Measurements from ENCODE around the gene GPAM.
"Not testable (repeated sequence)": the region's sequence is repeated elsewhere in the genome, so short reads cannot be mapped to it uniquely, and the experiment has no call there.

GPAM gene

DNA sequence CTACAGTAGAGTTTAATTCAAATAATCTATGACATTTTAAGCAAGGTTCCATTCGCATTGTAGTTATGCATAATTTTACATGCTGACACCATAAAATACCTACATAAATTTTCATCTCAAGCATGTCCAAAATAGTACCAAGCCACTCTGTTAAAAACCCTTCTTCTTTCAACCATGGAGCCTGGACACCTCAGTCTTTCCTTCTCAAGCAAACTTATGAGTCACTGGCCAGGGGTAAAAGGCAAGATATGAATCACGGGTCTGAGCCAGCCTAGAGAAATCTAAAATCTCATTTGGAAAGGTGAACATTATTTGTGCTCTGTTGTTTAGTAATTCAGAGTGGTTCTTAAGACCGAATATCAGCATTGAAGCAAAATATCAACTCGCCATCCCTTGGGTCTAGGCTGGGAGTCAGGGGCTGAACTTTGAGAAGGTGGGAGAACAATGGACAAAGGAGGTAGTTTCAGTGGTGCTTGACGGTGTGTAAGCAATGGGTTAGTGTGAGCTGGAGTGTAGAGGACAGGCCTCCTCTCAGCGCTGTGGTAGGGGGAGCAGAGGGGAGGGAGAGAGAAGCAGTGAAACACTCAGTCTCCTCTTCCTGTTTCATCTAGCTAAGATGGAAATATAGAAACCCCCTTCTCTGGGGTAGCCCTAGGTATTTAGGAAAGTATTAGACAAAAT is 19.1 kb upstream of the GPAM start:
- Histone ChIP-seq H3K4me3 (IDR thresholded peaks at IDR 0.05; ENCODE audit: insufficient read depth, low read depth, low read length) (no peak overlapping the region), H3K27me3 (ENCODE audit: insufficient read depth, low read depth) (no peaks in the 10 kb centered on the region), H3K79me2 (ENCODE audit: insufficient read depth, low read depth) (no peaks in the 10 kb centered on the region), H3K4me2 (no peak overlapping the region), H3K36me3 (ENCODE audit: insufficient read depth) (no peaks in the 10 kb centered on the region), H3K27ac (no peak overlapping the region), H2AFZ (ENCODE audit: low read depth) (no peak overlapping the region), H3K9ac (no peak overlapping the region), H4K20me1 (ENCODE audit: insufficient read depth) (no peaks in the 10 kb centered on the region), H3K4me1 (ENCODE audit: low read depth, poor library complexity, severe bottlenecking) (no peaks in the 10 kb centered on the region)
- TF ChIP-seq, protein P1, sequence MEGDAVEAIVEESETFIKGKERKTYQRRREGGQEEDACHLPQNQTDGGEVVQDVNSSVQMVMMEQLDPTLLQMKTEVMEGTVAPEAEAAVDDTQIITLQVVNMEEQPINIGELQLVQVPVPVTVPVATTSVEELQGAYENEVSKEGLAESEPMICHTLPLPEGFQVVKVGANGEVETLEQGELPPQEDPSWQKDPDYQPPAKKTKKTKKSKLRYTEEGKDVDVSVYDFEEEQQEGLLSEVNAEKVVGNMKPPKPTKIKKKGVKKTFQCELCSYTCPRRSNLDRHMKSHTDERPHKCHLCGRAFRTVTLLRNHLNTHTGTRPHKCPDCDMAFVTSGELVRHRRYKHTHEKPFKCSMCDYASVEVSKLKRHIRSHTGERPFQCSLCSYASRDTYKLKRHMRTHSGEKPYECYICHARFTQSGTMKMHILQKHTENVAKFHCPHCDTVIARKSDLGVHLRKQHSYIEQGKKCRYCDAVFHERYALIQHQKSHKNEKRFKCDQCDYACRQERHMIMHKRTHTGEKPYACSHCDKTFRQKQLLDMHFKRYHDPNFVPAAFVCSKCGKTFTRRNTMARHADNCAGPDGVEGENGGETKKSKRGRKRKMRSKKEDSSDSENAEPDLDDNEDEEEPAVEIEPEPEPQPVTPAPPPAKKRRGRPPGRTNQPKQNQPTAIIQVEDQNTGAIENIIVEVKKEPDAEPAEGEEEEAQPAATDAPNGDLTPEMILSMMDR (conservative IDR thresholded peaks at IDR 0.05; ENCODE audit: low read depth, low read length) = no peak

DNA sequence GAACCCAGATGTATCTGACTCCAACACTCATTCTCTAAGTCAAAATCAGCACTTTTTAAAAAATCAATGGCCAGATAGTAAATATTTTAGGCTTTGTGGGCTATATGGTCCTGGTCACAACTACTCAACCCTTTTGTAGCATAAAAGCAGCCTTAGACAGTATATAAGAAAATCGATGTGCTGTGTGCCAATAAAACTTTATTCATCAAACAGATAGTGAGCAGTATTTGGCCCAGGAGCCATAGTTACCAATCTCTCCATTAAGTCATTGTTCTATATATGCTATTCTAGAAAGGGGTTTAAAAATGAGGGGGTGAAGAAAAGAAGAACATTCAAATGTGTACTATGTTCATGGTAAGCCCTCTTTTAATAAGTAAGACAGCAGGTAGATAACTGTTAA is 18.5 kb upstream of the GPAM start:
- no peaks in the 10 kb centered on the region for H3K79me2 ChIP-seq (ENCODE audit: insufficient read depth, low read depth)
- no peaks in the 10 kb centered on the region for H3K4me1 ChIP-seq (ENCODE audit: low read depth, poor library complexity, severe bottlenecking)
- no peak overlapping the region for H3K9ac ChIP-seq
- no peaks in the 10 kb centered on the region for H3K27me3 ChIP-seq (ENCODE audit: insufficient read depth, low read depth)
- H3K27ac ChIP-seq = no peak overlapping the region
- H3K4me2 ChIP-seq = no peak overlapping the region
- no peak overlapping the region for H3K4me3 ChIP-seq (IDR thresholded peaks at IDR 0.05; ENCODE audit: insufficient read depth, low read depth, low read length)
- H2AFZ ChIP-seq (ENCODE audit: low read depth) = no peak overlapping the region
- H3K36me3 ChIP-seq (ENCODE audit: insufficient read depth) = no peaks in the 10 kb centered on the region
- no peaks in the 10 kb centered on the region for H4K20me1 ChIP-seq (ENCODE audit: insufficient read depth)
- TF ChIP-seq, protein P1 (conservative IDR thresholded peaks at IDR 0.05; ENCODE audit: low read depth, low read length) = no peak

DNA sequence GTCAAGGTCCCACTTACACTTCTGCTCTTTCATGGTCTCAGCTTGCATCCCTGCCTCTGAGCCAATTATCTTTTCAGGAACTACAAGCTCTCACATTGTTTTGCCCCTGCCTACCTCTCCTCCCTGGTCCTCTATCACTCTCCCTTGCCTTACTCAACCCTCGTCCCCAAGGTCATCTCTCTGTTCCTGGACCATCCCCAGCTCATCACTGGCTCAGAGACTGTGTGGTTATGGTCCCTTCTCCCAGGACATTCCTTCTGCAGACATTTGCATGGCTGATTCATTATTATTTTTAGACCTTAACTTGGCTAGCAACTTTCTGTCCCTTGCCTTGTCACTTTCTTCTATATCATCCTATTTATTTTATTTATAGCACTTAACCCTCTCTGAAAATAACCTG is 17.8 kb upstream of the GPAM start:
- no peak overlapping the region for H3K9ac ChIP-seq
- H2AFZ ChIP-seq (ENCODE audit: low read depth) = no peak overlapping the region

DNA sequence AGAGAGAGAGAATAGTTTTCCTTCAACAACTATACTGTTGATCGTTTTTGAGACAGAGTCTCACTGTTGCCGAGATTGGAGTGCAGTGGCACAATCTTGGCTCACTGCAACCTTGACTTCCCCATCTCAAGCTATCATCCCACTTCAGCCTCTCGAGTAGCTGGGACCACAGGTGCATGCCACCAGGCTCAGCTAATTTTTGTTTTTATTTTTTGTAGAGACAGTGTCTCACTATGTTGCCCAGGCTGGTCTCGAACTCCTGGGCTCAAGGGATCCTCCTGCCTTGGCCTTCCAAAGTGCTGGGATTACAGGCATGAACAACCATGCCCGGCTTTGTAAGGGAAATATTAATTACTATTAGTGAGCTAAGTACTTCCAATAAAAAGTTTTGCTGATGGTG is 16.7 kb upstream of the GPAM start:
- H4K20me1 ChIP-seq (ENCODE audit: insufficient read depth); H3K79me2 ChIP-seq (ENCODE audit: insufficient read depth, low read depth); H3K4me3 ChIP-seq (IDR thresholded peaks at IDR 0.05; ENCODE audit: insufficient read depth, low read depth, low read length); H3K27me3 ChIP-seq (ENCODE audit: insufficient read depth, low read depth); H3K27ac ChIP-seq; H3K36me3 ChIP-seq (ENCODE audit: insufficient read depth); H3K9ac ChIP-seq; H2AFZ ChIP-seq (ENCODE audit: low read depth); H3K4me2 ChIP-seq; H3K4me1 ChIP-seq (ENCODE audit: low read depth, poor library complexity, severe bottlenecking): not testable (repeated sequence)

More for the DNA sequence above, 17.8 kb upstream of the GPAM start:
- H4K20me1 ChIP-seq (ENCODE audit: insufficient read depth) = no peaks in the 10 kb centered on the region
- TF ChIP-seq, protein P1 (conservative IDR thresholded peaks at IDR 0.05; ENCODE audit: low read depth, low read length) = no peak
- H3K4me2 ChIP-seq = no peak overlapping the region
- H3K27ac ChIP-seq = no peak overlapping the region
- no peaks in the 10 kb centered on the region for H3K79me2 ChIP-seq (ENCODE audit: insufficient read depth, low read depth)
- H3K4me1 ChIP-seq (ENCODE audit: low read depth, poor library complexity, severe bottlenecking) = no peaks in the 10 kb centered on the region
- no peaks in the 10 kb centered on the region for H3K36me3 ChIP-seq (ENCODE audit: insufficient read depth)
- H3K27me3 ChIP-seq (ENCODE audit: insufficient read depth, low read depth) = no peaks in the 10 kb centered on the region
- H3K4me3 ChIP-seq (IDR thresholded peaks at IDR 0.05; ENCODE audit: insufficient read depth, low read depth, low read length) = no peak overlapping the region

DNA sequence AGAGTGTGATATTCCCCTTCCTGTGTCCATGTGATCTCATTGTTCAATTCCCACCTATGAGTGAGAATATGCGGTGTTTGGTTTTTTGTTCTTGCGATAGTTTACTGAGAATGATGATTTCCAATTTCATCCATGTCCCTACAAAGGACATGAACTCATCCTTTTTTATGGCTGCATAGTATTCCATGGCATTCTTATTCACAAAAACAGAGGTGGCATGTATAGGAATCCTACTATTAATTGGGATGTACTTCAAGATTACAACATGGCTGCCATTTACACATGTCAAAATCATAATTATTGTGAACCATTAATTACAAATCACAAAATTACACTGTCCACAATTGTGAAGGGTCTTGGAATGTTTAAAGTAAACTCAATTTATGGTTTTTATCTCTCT is 14.1 kb upstream of the GPAM start:
- not testable (repeated sequence) for H3K4me3 ChIP-seq (IDR thresholded peaks at IDR 0.05; ENCODE audit: insufficient read depth, low read depth, low read length); H3K4me2 ChIP-seq; H3K4me1 ChIP-seq (ENCODE audit: low read depth, poor library complexity, severe bottlenecking); H3K27ac ChIP-seq; H4K20me1 ChIP-seq (ENCODE audit: insufficient read depth); H3K36me3 ChIP-seq (ENCODE audit: insufficient read depth); H3K79me2 ChIP-seq (ENCODE audit: insufficient read depth, low read depth); H3K27me3 ChIP-seq (ENCODE audit: insufficient read depth, low read depth); H2AFZ ChIP-seq (ENCODE audit: low read depth); H3K9ac ChIP-seq

All from KMS-11 (cell line).